DND-41 (cell line): ENCODE results near the gene OR2W1.

Experiments used
- ATAC-seq: fragments of 200-7000 bp; cut with Tn5 transposase; 3 replicates; pipeline ENCODE4 v1.9.1; 2021; ENCODE audit warnings: low read depth; ENCODE audit not compliant: insufficient read depth
- DNase-seq: peaks from one replicate; pipeline ENCODE4 v3.0.0-alpha.2; 2020
- H2AFZ ChIP-seq: 2 replicates; pipeline ENCODE4 v1.6.0; 2012; ENCODE audit warnings: low read depth, low read length
- H3K27ac ChIP-seq: 2 replicates; pipeline ENCODE4 v1.5.1; 2012; ENCODE audit warnings: low read length, inconsistent platforms
- H3K27me3 ChIP-seq: fragments of 200-600 bp; sonication (generic); 2 replicates; pipeline ENCODE4 v1.6.0; 2012; ENCODE audit warnings: low read length, mild to moderate bottlenecking, inconsistent platforms; ENCODE audit not compliant: insufficient read depth, poor library complexity
- H3K36me3 ChIP-seq: 2 replicates; pipeline ENCODE4 v1.5.1; 2012; ENCODE audit warnings: low read length, inconsistent platforms; ENCODE audit not compliant: insufficient read depth
- H3K4me1 ChIP-seq: 2 replicates; pipeline ENCODE4 v1.5.1; 2012; ENCODE audit warnings: mild to moderate bottlenecking, low read length; ENCODE audit not compliant: insufficient read depth
- H3K4me2 ChIP-seq: 2 replicates; pipeline ENCODE4 v1.6.0; 2012; ENCODE audit warnings: mild to moderate bottlenecking, moderate library complexity, low read length, inconsistent platforms; ENCODE audit not compliant: insufficient read depth
- H3K4me3 ChIP-seq, 2 experiments: fragments of 200-600 bp in 1 of 2; shearing (Covaris generic) in 1 of 2; 2 replicates each; pipeline ENCODE4 v1.5.1; 2012 to 2016; ENCODE audit warnings: inconsistent platforms in 2 of 2, low read length in 2 of 2, mild to moderate bottlenecking in 2 of 2, low read depth in 1 of 2, moderate library complexity in 1 of 2
- H3K79me2 ChIP-seq: 2 replicates; pipeline ENCODE4 v1.6.0; 2012; ENCODE audit warnings: low read length, inconsistent platforms; ENCODE audit not compliant: insufficient read depth
- H3K9ac ChIP-seq: 2 replicates; pipeline ENCODE4 v1.6.0; 2012; ENCODE audit warnings: low read depth, mild to moderate bottlenecking, inconsistent platforms, low read length, moderate library complexity
- H3K9me3 ChIP-seq: 2 replicates; pipeline ENCODE4 v1.5.1; 2012; ENCODE audit warnings: low read length, moderate library complexity, mild to moderate bottlenecking, inconsistent platforms; ENCODE audit not compliant: insufficient read depth, severe bottlenecking
- H4K20me1 ChIP-seq: 2 replicates; pipeline ENCODE4 v1.6.0; 2012; ENCODE audit warnings: low read length; ENCODE audit not compliant: insufficient read depth
- CTCF ChIP-seq: IDR thresholded peaks from 2 replicates; pipeline ENCODE4 v1.5.1; 2012; ENCODE audit warnings: borderline replicate concordance, low read length, moderate library complexity, mild to moderate bottlenecking; ENCODE audit not compliant: poor library complexity, severe bottlenecking; ENCODE audit errors: extremely low read depth
- EZH2 ChIP-seq: IDR thresholded peaks from 3 replicates; pipeline ENCODE4 v1.6.1; 2012; ENCODE audit warnings: borderline replicate concordance, low read depth, mild to moderate bottlenecking, moderate library complexity, low read length, inconsistent platforms; ENCODE audit not compliant: severe bottlenecking

The OR2W1 gene

GRCh38 chr6:29025927-29026585 lies 18.9 kb downstream of the OR2W1 start:
- Histone ChIP-seq H2AFZ (no peak overlapping the region), H3K4me2 (no peak overlapping the region), H4K20me1 (no peaks in the 10 kb centered on the region), H3K36me3 (no peaks in the 10 kb centered on the region), H3K27me3 (peaks cover 5% of the 10 kb centered on the region), H3K27ac (no peak overlapping the region), H3K9me3 (no peaks in the 10 kb centered on the region), H3K9ac (no peak overlapping the region), H3K4me3 (no peak overlapping the region), H3K4me1 (no peaks in the 10 kb centered on the region), H3K79me2 (no peaks in the 10 kb centered on the region)
- TF ChIP-seq CTCF, result no peak
- no peak for TF ChIP-seq EZH2
- DNase-seq, result no peak
- ATAC-seq, result no peak

GRCh38 chr6:29021434-29021833 lies 23.5 kb downstream of the OR2W1 start:
- Histone ChIP-seq H3K4me2 (no peak overlapping the region), H3K4me1 (no peaks in the 10 kb centered on the region), H3K4me3 (no peak overlapping the region), H3K36me3 (no peaks in the 10 kb centered on the region), H3K27ac (no peak overlapping the region), H2AFZ (no peak overlapping the region), H4K20me1 (no peaks in the 10 kb centered on the region), H3K79me2 (no peaks in the 10 kb centered on the region), H3K9ac (no peak overlapping the region), H3K9me3 (no peaks in the 10 kb centered on the region), H3K27me3 (peaks cover 5% of the 10 kb centered on the region)
- TF ChIP-seq EZH2, result no peak
- TF ChIP-seq CTCF, result no peak
- no peak for DNase-seq
- no peak for ATAC-seq

- no peaks in the 10 kb centered on the region for H4K20me1 ChIP-seq
- no peak for DNase-seq
- no peaks in the 10 kb centered on the region for H3K36me3 ChIP-seq
- H3K79me2 ChIP-seq, result no peaks in the 10 kb centered on the region
- no peak overlapping the region for H3K4me3 ChIP-seq
- peaks cover 5% of the 10 kb centered on the region for H3K27me3 ChIP-seq
- H2AFZ ChIP-seq, result no peak overlapping the region
- no peaks in the 10 kb centered on the region for H3K4me1 ChIP-seq
- H3K9ac ChIP-seq, result no peak overlapping the region
- H3K27ac ChIP-seq, result no peak overlapping the region
- no peak for ATAC-seq
- no peak overlapping the region for H3K4me2 ChIP-seq
- H3K9me3 ChIP-seq, result no peaks in the 10 kb centered on the region
- TF ChIP-seq CTCF (no peak), EZH2 (no peak)
Observed at GRCh38 chr6:29019629-29020028, 25.3 kb downstream of the OR2W1 start.

GRCh38 chr6:29017428-29017802 lies 27.6 kb downstream of the OR2W1 start:
- no peaks in the 10 kb centered on the region for H3K4me1 ChIP-seq
- no peak overlapping the region for H3K27ac ChIP-seq
- no peak for ATAC-seq
- H3K36me3 ChIP-seq, result no peaks in the 10 kb centered on the region
- no peaks in the 10 kb centered on the region for H4K20me1 ChIP-seq
- H3K4me2 ChIP-seq, result no peak overlapping the region
- H3K27me3 ChIP-seq, result no peaks in the 10 kb centered on the region
- H3K4me3 ChIP-seq, result no peak overlapping the region
- no peak overlapping the region for H3K9ac ChIP-seq
- TF ChIP-seq EZH2 (no peak), CTCF (no peak)
- no peaks in the 10 kb centered on the region for H3K79me2 ChIP-seq
- no peak for DNase-seq
- H2AFZ ChIP-seq, result no peak overlapping the region
- no peaks in the 10 kb centered on the region for H3K9me3 ChIP-seq
